ENCODE results near the gene IRAG1.

IRAG1 gene

GRCh38 chr11:10645212-10645795 lies 48.3 kb downstream of the IRAG1 start:
- DNase-seq, result no peak

All from CD4-positive, alpha-beta T cell treated with Interleukin-10 for 1 hour (primary cell).